OCI-LY7 (cell line): ENCODE results near the gene UPF2. TPM values are rescaled to one million over a fixed set of nuclear protein-coding genes. Genes with fewer than 3 reads are reported as not detected.

ENCODE experiments used
- BruUV-seq: library from RNA; stranded (reverse); fragments of 400-500 nt; replicated peaks from 2 replicates; lab custom pipeline; 2021; lab: Mats Ljungman, UMichigan
- CTCF ChIA-PET: fragments of 300-600 bp; sonication (Branson Sonifier 250); formaldehyde crosslinking; loops from one replicate; lab custom pipeline; 2022; ENCODE audit warnings: antibody characterized with exemption; ENCODE audit not compliant: unreplicated experiment; lab: Charles Lee
- POLR2A ChIA-PET: fragments of 300-600 bp; sonication (Branson Sonifier 250); formaldehyde crosslinking; loops from one replicate; lab custom pipeline; 2022; ENCODE audit warnings: antibody characterized with exemption; lab: Charles Lee
- DNase-seq: peaks from one replicate; pipeline ENCODE4 v3.0.0-alpha.2; 2015; ENCODE audit warnings: low spot score
- H2AFZ ChIP-seq: fragments of 200-600 bp; sonication (generic), shearing (Covaris generic); 2 replicates; pipeline ENCODE4 v1.6.1; 2014; ENCODE audit warnings: mild to moderate bottlenecking, antibody characterized with exemption, low read length, moderate library complexity
- H3K27ac ChIP-seq: fragments of 200-600 bp; sonication (generic); 2 replicates; pipeline ENCODE4 v1.5.1; 2014; ENCODE audit warnings: mixed run types, low read depth, mild to moderate bottlenecking, moderate library complexity, low read length, inconsistent platforms; ENCODE audit not compliant: poor library complexity, severe bottlenecking
- H3K36me3 ChIP-seq: fragments of 200-600 bp; sonication (generic); 2 replicates; pipeline ENCODE4 v1.6.1; 2014; ENCODE audit warnings: mild to moderate bottlenecking, antibody characterized with exemption, low read length, moderate library complexity, mixed read lengths; ENCODE audit not compliant: insufficient read depth
- H3K4me1 ChIP-seq: fragments of 200-600 bp; sonication (generic); 2 replicates; pipeline ENCODE4 v1.5.1; 2014; ENCODE audit warnings: mild to moderate bottlenecking, low read length; ENCODE audit not compliant: insufficient read depth, poor library complexity, severe bottlenecking
- H3K4me2 ChIP-seq: fragments of 200-600 bp; sonication (generic); 2 replicates; pipeline ENCODE4 v1.6.1; 2014; ENCODE audit warnings: mild to moderate bottlenecking, low read length
- H3K4me3 ChIP-seq: fragments of 200-600 bp; sonication (generic); 2 replicates; pipeline ENCODE4 v1.5.1; 2014; ENCODE audit warnings: mild to moderate bottlenecking, low read depth, low read length; ENCODE audit not compliant: poor library complexity, severe bottlenecking
- H3K79me2 ChIP-seq: fragments of 200-600 bp; sonication (generic); 2 replicates; pipeline ENCODE4 v1.6.1; 2016; ENCODE audit warnings: low read depth, mild to moderate bottlenecking, low read length, moderate library complexity, mixed read lengths; ENCODE audit not compliant: insufficient read depth
- H3K9me2 ChIP-seq: fragments of 200-600 bp; sonication (generic); 2 replicates; pipeline ENCODE4 v1.6.1; 2016; ENCODE audit warnings: mild to moderate bottlenecking, low read length, mixed read lengths; ENCODE audit not compliant: insufficient read depth
- H3K9me3 ChIP-seq: fragments of 200-600 bp; sonication (generic); 2 replicates; pipeline ENCODE4 v1.6.1; 2014; ENCODE audit warnings: mild to moderate bottlenecking, mixed run types, low read length, mixed read lengths
- H4K20me1 ChIP-seq: fragments of 200-600 bp; sonication (generic); 2 replicates; pipeline ENCODE4 v1.6.1; 2014; ENCODE audit warnings: mild to moderate bottlenecking, antibody characterized with exemption, low read length, moderate library complexity, mixed read lengths; ENCODE audit not compliant: insufficient read depth
- EZH2phosphoT487 ChIP-seq: fragments of 200-600 bp; sonication (generic); IDR thresholded peaks from 2 replicates; pipeline ENCODE4 v1.6.1; 2018; ENCODE audit warnings: low read depth, borderline replicate concordance, mild to moderate bottlenecking, mixed run types, antibody characterized with exemption, low read length, moderate library complexity, mixed read lengths
- intact Hi-C: fragments of 100-400 bp; cut with micrococcal nuclease; formaldehyde crosslinking; loops from one replicate; pipeline ENCODE4 v1.10.0; 2022; ENCODE audit not compliant: unreplicated experiment
- total RNA-seq, 2 experiments: library from RNA; depleted of rRNA in 1 of 2; stranded (reverse); fragments of >200 nt in 1 of 2; shearing (Covaris generic) in 1 of 2; gene quantifications; 2 replicates each; pipeline ENCODE4 v1.2.3, GENCODE V29; 2014 to 2022
- TF ChIP-seq, protein P1 (sequence below): fragments of 200-600 bp; sonication (generic); conservative IDR thresholded peaks from 2 replicates; pipeline ENCODE4 v1.5.1; 2014; ENCODE audit warnings: mild to moderate bottlenecking, antibody characterized with exemption, low read length, moderate library complexity, mixed read lengths

Gene UPF2
- total RNA-seq, 2 experiments from 2014 or later = 24.8 to 46.8 TPM

DNA sequence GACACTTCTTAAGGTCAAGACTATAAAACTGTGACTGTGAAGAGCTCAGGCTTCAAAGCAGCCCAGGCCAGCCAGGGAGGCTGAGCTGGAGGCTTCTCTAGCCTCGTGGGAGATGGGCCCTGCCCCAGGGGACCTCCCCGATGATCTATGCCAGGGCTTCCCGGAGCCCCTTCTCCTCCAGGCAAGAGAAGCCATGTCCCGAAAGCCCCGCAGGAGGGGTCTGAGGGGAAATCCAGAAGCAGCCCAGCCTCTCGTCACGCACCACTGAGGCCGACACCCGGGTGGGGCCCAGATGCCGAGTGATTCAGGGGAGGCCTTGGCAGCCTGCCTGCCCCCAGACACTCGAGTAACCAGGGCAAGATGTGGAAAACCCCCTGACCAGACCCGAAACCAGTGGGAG is 155.8 kb downstream of the UPF2 start:
- BruUV-seq = no TSS peak
- DNase-seq = no peak
- Histone ChIP-seq H4K20me1 (no peaks in the 10 kb centered on the region), H3K9me3 (no peaks in the 10 kb centered on the region), H3K4me2 (no peak overlapping the region), H3K36me3 (no peaks in the 10 kb centered on the region), H3K79me2 (no peaks in the 10 kb centered on the region), H2AFZ (no peak overlapping the region), H3K9me2 (no peaks in the 10 kb centered on the region), H3K27ac (no peak overlapping the region), H3K4me1 (no peaks in the 10 kb centered on the region), H3K4me3 (no peak overlapping the region)
- ChIA-PET CTCF (no interaction called here), POLR2A (interaction anchor here (0.6 to 1.2 kb wide), 5 partner anchors 10 to 534 kb away, joined by 3 to 4 read pairs (median 3); no protein-coding TSS in a partner anchor)
- TF ChIP-seq, protein P1, sequence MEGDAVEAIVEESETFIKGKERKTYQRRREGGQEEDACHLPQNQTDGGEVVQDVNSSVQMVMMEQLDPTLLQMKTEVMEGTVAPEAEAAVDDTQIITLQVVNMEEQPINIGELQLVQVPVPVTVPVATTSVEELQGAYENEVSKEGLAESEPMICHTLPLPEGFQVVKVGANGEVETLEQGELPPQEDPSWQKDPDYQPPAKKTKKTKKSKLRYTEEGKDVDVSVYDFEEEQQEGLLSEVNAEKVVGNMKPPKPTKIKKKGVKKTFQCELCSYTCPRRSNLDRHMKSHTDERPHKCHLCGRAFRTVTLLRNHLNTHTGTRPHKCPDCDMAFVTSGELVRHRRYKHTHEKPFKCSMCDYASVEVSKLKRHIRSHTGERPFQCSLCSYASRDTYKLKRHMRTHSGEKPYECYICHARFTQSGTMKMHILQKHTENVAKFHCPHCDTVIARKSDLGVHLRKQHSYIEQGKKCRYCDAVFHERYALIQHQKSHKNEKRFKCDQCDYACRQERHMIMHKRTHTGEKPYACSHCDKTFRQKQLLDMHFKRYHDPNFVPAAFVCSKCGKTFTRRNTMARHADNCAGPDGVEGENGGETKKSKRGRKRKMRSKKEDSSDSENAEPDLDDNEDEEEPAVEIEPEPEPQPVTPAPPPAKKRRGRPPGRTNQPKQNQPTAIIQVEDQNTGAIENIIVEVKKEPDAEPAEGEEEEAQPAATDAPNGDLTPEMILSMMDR = no peak
- no peak for TF ChIP-seq EZH2phosphoT487
- intact Hi-C loops = no loop called here

DNA sequence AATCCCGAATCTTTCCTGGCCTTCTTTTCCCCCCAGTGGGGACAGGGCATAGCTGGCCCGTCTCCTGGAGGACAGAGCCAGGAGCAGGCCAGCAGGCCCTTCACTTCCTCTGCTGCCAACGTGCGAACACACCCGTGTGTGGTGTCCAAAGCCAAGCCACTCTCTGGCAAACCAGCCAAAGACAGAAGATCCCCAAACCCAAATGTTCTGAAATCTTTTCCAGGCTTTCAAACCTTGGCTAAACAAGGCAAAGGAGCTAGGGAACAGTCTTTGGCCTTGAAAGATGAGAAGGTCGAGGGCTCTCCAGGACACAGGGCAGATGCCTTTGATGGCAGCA is 156.5 kb downstream of the UPF2 start:
- H4K20me1 ChIP-seq = no peaks in the 10 kb centered on the region
- H3K4me3 ChIP-seq = no peak overlapping the region
- DNase-seq = no peak
- no peaks in the 10 kb centered on the region for H3K9me3 ChIP-seq
- no peak overlapping the region for H3K4me2 ChIP-seq
- POLR2A ChIA-PET = interaction anchor here (0.6 to 1.2 kb wide), 3 partner anchors 9 to 86 kb away, joined by 3 to 4 read pairs (median 3); no protein-coding TSS in a partner anchor
- no TSS peak for BruUV-seq
- TF ChIP-seq EZH2phosphoT487 = no peak
- TF ChIP-seq, protein P1 = no peak
- no peaks in the 10 kb centered on the region for H3K4me1 ChIP-seq
- H3K36me3 ChIP-seq = no peaks in the 10 kb centered on the region
- no peaks in the 10 kb centered on the region for H3K79me2 ChIP-seq
- intact Hi-C loops = no loop called here
- no peak overlapping the region for H2AFZ ChIP-seq
- no peaks in the 10 kb centered on the region for H3K9me2 ChIP-seq
- no peak overlapping the region for H3K27ac ChIP-seq
- CTCF ChIA-PET = no interaction called here

DNA sequence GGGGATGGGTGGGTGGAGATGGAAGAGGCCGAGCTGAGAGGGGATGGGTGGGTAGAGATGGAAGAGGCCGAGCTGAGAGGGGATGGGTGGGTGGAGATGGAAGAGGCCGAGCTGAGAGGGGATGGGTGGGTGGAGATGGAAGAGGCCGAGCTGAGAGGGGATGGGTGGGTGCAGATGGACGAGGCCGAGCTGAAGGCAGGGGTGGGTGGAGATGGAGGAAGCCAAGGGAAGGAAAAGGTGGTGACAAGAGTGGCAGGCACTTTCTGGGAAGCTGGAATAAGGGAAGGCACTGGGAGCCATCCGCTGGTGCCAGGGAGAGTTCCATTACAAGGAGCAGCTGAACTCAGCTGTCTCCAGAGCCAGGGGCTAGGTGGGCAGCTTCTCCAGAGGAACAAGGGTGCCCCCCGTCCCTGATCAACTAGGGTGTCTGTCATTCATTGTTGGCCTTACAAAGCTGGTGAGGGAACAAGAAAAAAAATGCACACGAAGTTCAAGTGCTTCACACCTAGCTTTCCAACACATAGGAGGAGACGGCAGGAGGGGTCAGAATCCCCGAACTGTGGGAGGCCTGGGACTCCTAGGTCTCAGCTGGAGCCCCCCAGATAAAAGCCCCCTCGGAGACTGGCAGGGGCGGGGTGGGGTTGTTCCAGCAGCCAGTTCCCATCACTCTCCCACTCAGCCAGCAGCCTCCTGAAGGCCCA is 157.0 kb downstream of the UPF2 start:
- no peaks in the 10 kb centered on the region for H3K9me2 ChIP-seq
- no peaks in the 10 kb centered on the region for H3K36me3 ChIP-seq
- H3K4me1 ChIP-seq = no peaks in the 10 kb centered on the region
- H3K27ac ChIP-seq = no peak overlapping the region
- TF ChIP-seq, protein P1 = no peak
- no peak for TF ChIP-seq EZH2phosphoT487
- H3K4me3 ChIP-seq = no peak overlapping the region
- no TSS peak for BruUV-seq
- POLR2A ChIA-PET = interaction anchor here (1.0 to 1.2 kb wide), 2 partner anchors 8 to 462 kb away, joined by 3 to 4 read pairs; no protein-coding TSS in a partner anchor
- H3K9me3 ChIP-seq = no peaks in the 10 kb centered on the region
- no peaks in the 10 kb centered on the region for H3K79me2 ChIP-seq
- CTCF ChIA-PET = interaction anchor here (0.6 kb wide), 1 partner anchor 11 kb away, joined by 3 read pairs; no protein-coding TSS in a partner anchor
- DNase-seq = no peak
- H2AFZ ChIP-seq = no peak overlapping the region
- H4K20me1 ChIP-seq = no peaks in the 10 kb centered on the region
- intact Hi-C loops = no loop called here
- no peak overlapping the region for H3K4me2 ChIP-seq
